ENCODE measurements around the gene RBM8A.

RBM8A gene

DNA sequence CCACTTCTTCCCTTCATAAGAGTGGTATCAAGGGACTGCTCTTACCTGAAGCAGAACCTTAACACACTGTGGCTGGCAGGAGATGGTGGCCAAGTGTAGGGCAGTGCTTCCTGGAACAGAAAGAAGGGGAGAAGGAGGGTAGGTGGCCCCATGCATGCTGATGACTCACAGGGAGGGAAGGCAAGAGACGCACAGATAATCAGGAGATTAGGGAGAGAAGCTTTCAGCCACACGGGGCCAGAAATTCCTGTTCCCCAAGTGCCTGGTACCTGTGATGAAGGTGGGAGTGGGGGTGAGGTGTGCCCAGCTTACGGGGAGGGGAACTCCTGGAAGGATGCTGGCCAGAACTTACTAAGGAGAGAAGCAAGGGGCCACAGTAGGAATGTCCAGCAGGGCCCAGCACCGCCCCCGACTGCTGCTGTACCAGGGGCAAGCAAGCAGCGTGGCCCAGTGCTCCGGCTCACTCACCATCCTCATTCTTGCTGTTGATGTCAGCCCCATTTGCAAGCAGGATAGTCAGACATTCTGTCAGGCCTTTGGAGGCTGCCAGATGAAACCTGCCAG is 49.3 kb downstream of the RBM8A start:
- no peak for DNase-seq (ENCODE audit: low read depth)

- DNase-seq (ENCODE audit: low read depth) = no peak
Measured at GRCh38 chr1:145874646-145875045, 52.6 kb downstream of the RBM8A start.

DNA sequence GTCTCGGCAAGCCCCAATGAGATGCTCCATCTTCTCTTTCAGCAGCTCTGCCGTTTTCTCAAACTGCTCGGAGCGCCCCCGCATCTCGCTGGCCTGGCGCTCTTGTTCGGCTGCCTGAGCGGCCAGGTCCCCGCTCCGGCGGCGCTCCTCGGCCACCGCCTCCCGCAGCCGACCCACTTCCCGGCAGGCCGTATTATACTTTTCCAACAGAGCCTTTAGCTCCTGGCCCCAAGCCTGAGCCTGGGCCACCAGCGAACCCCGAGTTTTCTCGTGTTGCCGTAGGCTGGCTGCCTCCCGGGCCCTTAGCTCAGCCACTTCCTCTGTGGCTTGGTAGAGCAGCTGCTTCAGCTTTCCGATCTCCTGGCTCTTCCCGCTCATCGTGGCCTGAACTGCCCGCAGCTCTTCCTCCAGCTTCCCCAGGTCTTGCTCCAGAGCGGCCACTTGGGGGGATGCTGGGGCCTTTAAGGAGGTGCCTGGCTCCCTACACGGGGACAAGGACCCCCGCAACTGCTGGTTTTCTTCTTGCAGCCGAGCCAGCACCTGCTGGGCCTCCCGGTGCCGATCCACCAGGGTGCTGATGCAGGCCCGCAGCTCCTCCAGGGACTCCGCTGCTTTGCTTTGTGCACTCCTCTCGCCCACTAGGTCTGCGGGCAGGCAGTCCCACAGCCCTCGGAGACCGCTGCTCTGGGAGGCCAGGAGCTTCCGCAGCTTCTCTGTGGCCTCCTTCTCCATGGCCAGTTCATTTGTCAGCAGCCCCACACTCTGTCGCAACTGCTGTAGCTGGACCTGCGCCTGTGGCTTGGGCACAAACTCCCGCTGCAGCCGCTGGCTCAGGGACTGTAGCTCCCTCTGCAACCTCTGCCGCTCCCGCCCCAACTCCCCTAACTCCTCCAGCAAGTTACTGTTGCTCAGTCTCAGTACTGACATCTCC is 55.0 kb downstream of the RBM8A start:
- DNase-seq (ENCODE audit: low read depth) = peak; percentile 21

Measured in activated T-cell treated with anti-CD3 and anti-CD28 coated beads for 48 hours (primary cell).